Activated CD8-positive, alpha-beta T cell treated with anti-CD3 and anti-CD28 coated beads for 36 hours (primary cell): ENCODE measurements around the gene MBNL1. TPM values are rescaled to one million over a fixed set of nuclear protein-coding genes. Genes with fewer than 3 reads are reported as not detected.

Experiments
- ATAC-seq: fragments of 200-7000 bp; cut with Tn5 transposase; one replicate; pipeline ENCODE4 v1.10.0; 2021; ENCODE audit warnings: mild to moderate bottlenecking, moderate library complexity
- CTCF ChIA-PET: fragments of 350-600 bp; sonication (Branson Sonifier 250); formaldehyde crosslinking; loops from one replicate; lab custom pipeline; 2021; ENCODE audit warnings: antibody characterized with exemption; lab: Charles Lee
- POLR2A ChIA-PET: fragments of 350-600 bp; sonication (Branson Sonifier 250); formaldehyde crosslinking; loops from one replicate; lab custom pipeline; 2021; ENCODE audit warnings: antibody characterized with exemption; lab: Charles Lee
- DNase-seq: peaks from one replicate; pipeline ENCODE4 v3.0.0-alpha.2; 2020
- H3K27ac Mint-ChIP-seq: one replicate; pipeline ENCODE4 v1.8.0; 2021; ENCODE audit warnings: mild to moderate bottlenecking, mixed read lengths
- H3K27me3 Mint-ChIP-seq: one replicate; pipeline ENCODE4 v1.8.0; 2021; ENCODE audit warnings: mixed read lengths
- H3K36me3 Mint-ChIP-seq: one replicate; pipeline ENCODE4 v1.8.0; 2021; ENCODE audit warnings: low read depth, mixed read lengths
- H3K4me1 Mint-ChIP-seq: one replicate; pipeline ENCODE4 v1.8.0; 2021; ENCODE audit warnings: low read depth, mixed read lengths
- H3K4me3 Mint-ChIP-seq: one replicate; pipeline ENCODE4 v1.8.0; 2021; ENCODE audit warnings: mild to moderate bottlenecking, moderate library complexity, mixed read lengths
- H3K9me3 Mint-ChIP-seq: one replicate; pipeline ENCODE4 v1.8.0; 2021; ENCODE audit warnings: mixed read lengths
- intact Hi-C: fragments of 100-400 bp; cut with micrococcal nuclease; formaldehyde crosslinking; loops from one replicate; pipeline ENCODE4 v1.10.0; 2022
- total RNA-seq, 2 experiments: library from RNA; stranded (reverse); gene quantifications; one replicate each; pipeline ENCODE4 v1.2.3, GENCODE V29; 2021
- TF ChIP-seq, protein P1 (sequence below): fragments of 200-600 bp; IDR thresholded peaks from one replicate; pipeline ENCODE4 v1.8.0; 2022; ENCODE audit warnings: antibody characterized with exemption, mild to moderate bottlenecking

MBNL1 gene
- total RNA-seq, 2 experiments from 2014 or later: 341 to 360 TPM

DNA sequence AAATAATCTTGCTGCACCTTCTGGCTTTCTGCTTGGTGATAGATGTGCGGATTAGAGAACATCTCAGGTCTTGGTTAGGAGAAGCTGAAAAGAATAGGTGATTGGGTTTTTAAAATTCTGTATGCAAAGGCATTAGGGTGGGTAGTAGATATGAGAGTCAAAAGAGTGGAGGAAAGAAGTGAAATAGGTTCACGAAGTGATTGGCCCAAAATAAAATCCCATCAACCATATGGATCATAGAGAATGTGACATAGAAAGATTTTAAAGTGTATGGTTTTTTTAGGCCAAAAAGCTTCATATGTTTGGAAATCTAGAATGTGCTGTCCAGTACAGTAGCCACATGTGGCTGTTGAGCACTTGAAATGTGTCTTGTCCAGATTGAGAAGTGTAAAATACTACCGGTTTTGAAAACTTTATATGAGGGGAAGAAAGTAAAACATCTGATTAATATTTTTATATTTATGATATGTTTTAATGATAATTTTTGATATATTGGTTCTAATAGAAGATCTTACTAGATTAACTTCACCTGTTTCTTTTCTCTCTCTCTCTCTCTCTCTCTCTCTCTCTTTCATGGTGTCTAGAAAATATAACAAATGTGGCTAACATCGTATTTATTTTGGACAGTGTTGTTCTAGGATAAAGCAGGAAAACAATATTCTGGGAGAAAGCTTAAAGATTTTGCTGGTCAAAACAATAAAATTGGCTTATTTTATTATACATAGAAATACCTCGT is 2.9 kb downstream of the MBNL1 start:
- intact Hi-C loops: loop anchor here (2.0 to 10.0 kb wide), 2 partner anchors 13 to 147 kb away; no protein-coding TSS in a partner anchor
- Mint-ChIP-seq H3K4me1 (peaks cover 43% of the 10 kb centered on the region), H3K27me3 (no peaks in the 10 kb centered on the region), H3K27ac (peak overlapping the region; percentile 94), H3K36me3 (peaks cover 54% of the 10 kb centered on the region), H3K9me3 (no peaks in the 10 kb centered on the region), H3K4me3 (peak overlapping the region; percentile 82)
- DNase-seq (no peak), ATAC-seq (no peak)
- ChIA-PET CTCF (interaction anchor here (1.1 to 1.7 kb wide), 6 partner anchors 25 to 172 kb away, joined by 3 to 5 read pairs (median 3); no protein-coding TSS in a partner anchor), POLR2A (interaction anchor here (0.7 to 8.1 kb wide), 11 partner anchors 10 to 1511 kb away, joined by 3 to 159 read pairs (median 4); partner anchors contain the start of gene GPR171)
- TF ChIP-seq, protein P1, sequence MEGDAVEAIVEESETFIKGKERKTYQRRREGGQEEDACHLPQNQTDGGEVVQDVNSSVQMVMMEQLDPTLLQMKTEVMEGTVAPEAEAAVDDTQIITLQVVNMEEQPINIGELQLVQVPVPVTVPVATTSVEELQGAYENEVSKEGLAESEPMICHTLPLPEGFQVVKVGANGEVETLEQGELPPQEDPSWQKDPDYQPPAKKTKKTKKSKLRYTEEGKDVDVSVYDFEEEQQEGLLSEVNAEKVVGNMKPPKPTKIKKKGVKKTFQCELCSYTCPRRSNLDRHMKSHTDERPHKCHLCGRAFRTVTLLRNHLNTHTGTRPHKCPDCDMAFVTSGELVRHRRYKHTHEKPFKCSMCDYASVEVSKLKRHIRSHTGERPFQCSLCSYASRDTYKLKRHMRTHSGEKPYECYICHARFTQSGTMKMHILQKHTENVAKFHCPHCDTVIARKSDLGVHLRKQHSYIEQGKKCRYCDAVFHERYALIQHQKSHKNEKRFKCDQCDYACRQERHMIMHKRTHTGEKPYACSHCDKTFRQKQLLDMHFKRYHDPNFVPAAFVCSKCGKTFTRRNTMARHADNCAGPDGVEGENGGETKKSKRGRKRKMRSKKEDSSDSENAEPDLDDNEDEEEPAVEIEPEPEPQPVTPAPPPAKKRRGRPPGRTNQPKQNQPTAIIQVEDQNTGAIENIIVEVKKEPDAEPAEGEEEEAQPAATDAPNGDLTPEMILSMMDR: no peak

DNA sequence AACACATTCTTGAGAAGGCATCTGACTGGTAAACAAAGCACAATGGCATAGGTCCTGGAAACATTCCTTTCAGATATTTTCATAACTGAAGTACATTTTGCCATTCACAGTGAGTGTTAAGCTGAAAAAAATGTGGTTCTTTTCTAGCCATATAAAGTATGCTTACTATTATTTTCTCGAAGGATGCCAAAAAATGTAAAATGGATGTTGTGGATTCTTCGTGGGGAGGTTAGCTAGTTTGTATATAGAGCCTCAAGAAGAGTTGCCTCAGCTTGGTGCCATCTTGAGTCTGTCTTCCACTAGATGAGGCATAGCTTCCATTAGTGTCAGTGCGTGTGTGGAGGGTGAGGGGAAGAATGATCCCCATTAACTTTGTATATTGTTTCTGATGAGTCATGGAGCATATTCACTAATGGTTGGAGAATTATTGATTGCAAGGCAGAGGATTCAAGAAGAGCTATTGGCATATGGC is 4.1 kb downstream of the MBNL1 start:
- TF ChIP-seq, protein P1: no peak
- Mint-ChIP-seq H3K9me3 (no peaks in the 10 kb centered on the region), H3K27me3 (no peaks in the 10 kb centered on the region), H3K4me1 (peaks cover 39% of the 10 kb centered on the region), H3K27ac (peak overlapping the region; percentile 94), H3K36me3 (peaks cover 57% of the 10 kb centered on the region), H3K4me3 (peak overlapping the region; percentile 82)
- DNase-seq: peak; percentile 75
- peak; percentile 15 for ATAC-seq
- POLR2A ChIA-PET: interaction anchor here (0.6 to 8.1 kb wide), 11 partner anchors 8 to 1511 kb away, joined by 3 to 159 read pairs (median 3); no protein-coding TSS in a partner anchor
- CTCF ChIA-PET: interaction anchor here (0.9 to 1.8 kb wide), 11 partner anchors 9 to 171 kb away, joined by 3 to 7 read pairs (median 3); no protein-coding TSS in a partner anchor
- intact Hi-C loops: loop anchor here (10.0 kb wide), 1 partner anchor 148 kb away; no protein-coding TSS in a partner anchor

DNA sequence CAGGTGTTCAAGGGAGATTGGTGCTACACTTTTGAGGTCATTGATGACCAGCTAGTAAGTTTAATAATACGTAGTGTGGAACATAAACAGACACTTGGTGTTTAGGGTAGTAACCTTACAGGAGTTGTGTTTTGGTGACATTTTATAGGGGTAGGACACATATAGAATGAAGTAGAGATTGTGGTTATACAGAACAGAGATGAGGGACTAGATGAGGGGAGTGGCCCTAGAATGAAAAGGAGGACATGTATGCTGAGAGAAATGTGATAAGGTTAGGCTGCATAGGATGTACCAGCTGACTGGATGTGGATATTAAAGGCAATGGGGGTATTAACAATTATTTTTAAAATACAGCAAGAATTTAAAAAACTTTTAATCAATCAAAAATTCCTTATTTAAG is 8.0 kb downstream of the MBNL1 start:
- DNase-seq (no peak), ATAC-seq (peak; percentile 28)
- intact Hi-C loops: loop anchor here (10.0 kb wide), 1 partner anchor 152 kb away; no protein-coding TSS in a partner anchor
- H3K4me3 Mint-ChIP-seq: peak overlapping the region; percentile 31
- H3K4me1 Mint-ChIP-seq: peaks cover 68% of the 10 kb centered on the region
- no peaks in the 10 kb centered on the region for H3K27me3 Mint-ChIP-seq
- peak overlapping the region; percentile 74 for H3K27ac Mint-ChIP-seq
- H3K9me3 Mint-ChIP-seq: no peaks in the 10 kb centered on the region
- ChIA-PET POLR2A (interaction anchor here (0.9 to 2.3 kb wide), 7 partner anchors 8 to 59 kb away, joined by 3 to 7 read pairs (median 4); partner anchors contain the start of gene MBNL1), CTCF (interaction anchor here (1.3 kb wide), 1 partner anchor 93 kb away, joined by 5 read pairs; no protein-coding TSS in a partner anchor)
- TF ChIP-seq, protein P1: no peak
- peaks cover 48% of the 10 kb centered on the region for H3K36me3 Mint-ChIP-seq

DNA sequence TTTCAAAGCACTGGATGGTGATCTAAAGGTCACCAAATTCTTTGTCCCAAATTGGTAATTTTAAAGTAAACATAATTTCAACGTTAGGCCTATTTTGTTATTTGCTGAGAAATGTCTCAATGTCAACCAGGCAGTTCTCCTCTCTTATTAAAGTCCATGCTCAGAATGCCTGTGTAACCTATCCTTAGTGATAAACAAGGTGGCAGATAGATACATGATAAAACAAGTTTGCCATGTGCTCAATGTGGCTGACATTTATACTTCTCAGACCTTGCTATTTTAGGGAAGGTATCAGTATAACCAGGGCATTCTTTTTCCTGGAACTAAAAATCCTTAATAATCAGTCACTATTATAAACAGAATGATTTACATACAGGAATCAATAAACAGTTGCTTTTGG is 8.5 kb downstream of the MBNL1 start:
- Mint-ChIP-seq H3K27me3 (no peaks in the 10 kb centered on the region), H3K36me3 (peaks cover 43% of the 10 kb centered on the region), H3K27ac (peak overlapping the region; percentile 85), H3K4me3 (peak overlapping the region; percentile 48), H3K4me1 (peaks cover 70% of the 10 kb centered on the region), H3K9me3 (no peaks in the 10 kb centered on the region)
- ChIA-PET CTCF (interaction anchor here (1.3 kb wide), 1 partner anchor 93 kb away, joined by 5 read pairs; no protein-coding TSS in a partner anchor), POLR2A (interaction anchor here (0.9 to 2.3 kb wide), 5 partner anchors 8 to 59 kb away, joined by 3 to 6 read pairs (median 4); partner anchors contain the start of gene MBNL1)
- TF ChIP-seq, protein P1: no peak
- no peak for DNase-seq
- intact Hi-C loops: loop anchor here (10.0 kb wide), 1 partner anchor 152 kb away; no protein-coding TSS in a partner anchor
- no peak for ATAC-seq
